HCT116 (cell line): ENCODE results near the gene HIBADH.

Experiments
- CTCF ChIP-seq, 3 experiments: fragments of 200-600 bp in 1 of 3; sonication (generic) in 1 of 3; IDR thresholded peaks in 2 of 3; conservative IDR thresholded peaks in 1 of 3; 2 replicates each; pipeline ENCODE4 v1.5.1; 2012 to 2017; ENCODE audit warnings: low read depth in 2 of 3, low read length in 2 of 3, antibody characterized with exemption in 1 of 3, borderline replicate concordance in 1 of 3, control low read depth in 1 of 3, mild to moderate bottlenecking in 1 of 3, mixed read lengths in 1 of 3, mixed run types in 1 of 3, moderate library complexity in 1 of 3; ENCODE audit not compliant: insufficient read depth in 1 of 3
- EGR1 ChIP-seq: IDR thresholded peaks from 2 replicates; pipeline ENCODE4 v1.6.1; 2012; ENCODE audit warnings: low read depth
- EZH2 ChIP-seq: fragments of 200-600 bp; sonication (generic); IDR thresholded peaks from 2 replicates; pipeline ENCODE4 v1.6.1; 2017; ENCODE audit warnings: antibody characterized with exemption, mixed run types
- EZH2phosphoT487 ChIP-seq: fragments of 200-600 bp; IDR thresholded peaks from 2 replicates; pipeline ENCODE4 v1.6.1; 2018; ENCODE audit warnings: antibody characterized with exemption, borderline replicate concordance
- POLR2A ChIP-seq: IDR thresholded peaks from 2 replicates; pipeline ENCODE4 v1.7.0; 2011; ENCODE audit warnings: borderline replicate concordance; ENCODE audit not compliant: insufficient read depth, insufficient read length; ENCODE audit errors: extremely low read depth
- POLR2AphosphoS5 ChIP-seq: IDR thresholded peaks from 2 replicates; pipeline ENCODE4 v1.6.1; 2011; ENCODE audit warnings: mild to moderate bottlenecking, low read depth, low read length, moderate library complexity
- RAD21 ChIP-seq: IDR thresholded peaks from 2 replicates; pipeline ENCODE4 v1.6.1; 2012; ENCODE audit warnings: low read depth, mild to moderate bottlenecking
- REST ChIP-seq: IDR thresholded peaks from 2 replicates; pipeline ENCODE4 v1.6.1; 2012; ENCODE audit warnings: low read depth
- ZNF274 ChIP-seq: fragments of 200-500 bp; sonication (Bioruptor generic); IDR thresholded peaks from 2 replicates; pipeline ENCODE4 v1.6.1; 2014; ENCODE audit warnings: mild to moderate bottlenecking, low read depth, low read length, inconsistent platforms

GRCh38 chr7:27635728-27636127 is 27.0 kb downstream of the HIBADH start:
- no peak for TF ChIP-seq REST
- no peak for TF ChIP-seq POLR2A
- TF ChIP-seq CTCF (IDR thresholded peaks at IDR 0.05 in 2 of 3, conservative IDR thresholded peaks at IDR 0.05 in 1 of 3; ENCODE audit: borderline replicate concordance in 1 of 3, insufficient read depth in 1 of 3, low read depth in 2 of 3, low read length in 2 of 3): no peak
- TF ChIP-seq EZH2phosphoT487: no peak
- no peak for TF ChIP-seq POLR2AphosphoS5
- TF ChIP-seq ZNF274: no peak
- no peak for TF ChIP-seq RAD21
- TF ChIP-seq EGR1: no peak
- no peak for TF ChIP-seq EZH2
